GM21619 (cell line): ENCODE measurements around the gene GJB1.

ENCODE experiments used
- ATAC-seq: cut with Tn5 transposase; IDR thresholded peaks from one replicate; pipeline ENCODE4 v1.9.1; 2021; ENCODE audit not compliant: unreplicated experiment

The GJB1 gene

DNA sequence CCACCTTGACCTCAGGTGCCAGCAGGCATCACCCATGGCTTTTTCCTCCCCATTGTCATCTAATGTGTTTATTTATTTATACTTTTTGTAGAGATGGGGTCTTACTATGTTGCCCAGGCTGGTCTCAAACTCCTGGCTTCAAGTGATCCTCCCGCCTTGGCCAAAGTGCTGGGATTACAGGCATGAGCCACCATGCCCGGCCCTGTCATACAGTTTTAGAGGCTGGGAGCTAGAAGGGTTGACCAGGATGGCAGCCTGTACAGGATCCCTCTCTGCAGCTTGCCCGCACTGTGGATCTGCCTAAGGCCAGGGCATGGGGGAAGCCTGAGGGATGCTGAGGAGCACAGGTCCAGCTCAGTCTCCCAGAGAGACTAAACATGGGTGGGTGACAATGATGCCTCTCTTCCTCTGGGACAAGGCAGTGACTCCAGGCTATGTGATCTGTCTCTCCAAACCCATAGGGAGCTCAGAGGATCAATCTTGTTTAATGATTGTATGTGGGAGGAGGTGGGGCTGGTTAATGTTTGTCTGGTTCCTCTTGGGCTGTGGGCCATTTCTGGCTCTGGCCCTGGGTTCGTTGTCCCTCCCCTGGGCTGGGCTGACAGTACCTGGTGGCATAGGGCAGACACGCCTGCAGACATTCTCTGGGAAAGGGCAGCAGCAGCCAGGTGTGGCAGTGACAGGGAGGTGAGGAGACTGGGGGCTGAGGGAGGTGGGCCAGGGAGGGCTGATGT, 8.3 kb upstream of the GJB1 start:
- no peak for ATAC-seq

DNA sequence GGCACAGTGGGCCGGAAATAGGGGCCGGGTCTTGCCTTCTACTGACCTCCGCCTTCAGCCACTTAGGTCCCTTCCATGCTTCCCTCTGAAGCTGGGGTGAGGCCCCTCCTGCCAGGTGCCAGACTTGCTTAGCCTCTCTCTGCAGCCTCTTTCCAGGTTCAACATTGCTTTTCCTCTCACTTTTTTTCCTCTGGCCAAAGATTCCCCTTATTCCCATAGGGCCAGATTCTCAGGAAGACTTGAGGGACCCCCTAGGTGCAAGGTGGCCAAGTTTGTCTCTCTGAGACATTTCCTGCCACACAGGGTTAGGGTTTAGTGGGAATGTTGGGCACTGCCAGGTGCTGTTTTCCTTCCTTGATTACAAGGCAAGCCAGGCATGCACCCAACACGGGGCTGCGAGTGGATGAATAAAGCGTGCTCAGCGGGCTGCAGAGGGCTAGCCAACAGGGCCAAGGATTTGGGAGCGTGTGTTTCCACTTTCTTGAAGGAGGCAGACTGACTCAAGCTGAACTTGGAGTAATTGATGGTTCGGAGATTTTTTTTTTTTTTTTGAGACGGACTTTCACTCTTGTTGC, 7.6 kb upstream of the GJB1 start:
- ATAC-seq = no peak

DNA sequence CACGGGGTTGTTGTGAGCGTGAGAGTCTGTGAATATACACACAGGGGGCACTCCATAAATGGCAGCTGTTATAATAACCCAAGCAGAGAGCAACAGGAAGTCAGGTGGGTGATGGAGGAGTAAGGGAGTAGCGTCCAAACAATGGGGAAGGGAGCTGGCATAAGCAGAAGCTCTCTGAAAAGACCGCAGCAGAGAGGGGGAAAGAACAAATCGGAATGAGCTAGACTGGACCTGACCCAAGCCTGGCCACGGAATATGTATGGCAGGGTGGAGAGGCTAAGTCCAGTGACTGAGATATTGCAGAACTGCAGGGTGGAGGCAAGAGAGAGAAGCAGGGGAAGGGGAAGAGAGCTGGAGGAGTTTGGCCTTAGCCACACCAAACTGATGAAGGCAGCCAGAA, 6.5 kb upstream of the GJB1 start:
- no peak for ATAC-seq

DNA sequence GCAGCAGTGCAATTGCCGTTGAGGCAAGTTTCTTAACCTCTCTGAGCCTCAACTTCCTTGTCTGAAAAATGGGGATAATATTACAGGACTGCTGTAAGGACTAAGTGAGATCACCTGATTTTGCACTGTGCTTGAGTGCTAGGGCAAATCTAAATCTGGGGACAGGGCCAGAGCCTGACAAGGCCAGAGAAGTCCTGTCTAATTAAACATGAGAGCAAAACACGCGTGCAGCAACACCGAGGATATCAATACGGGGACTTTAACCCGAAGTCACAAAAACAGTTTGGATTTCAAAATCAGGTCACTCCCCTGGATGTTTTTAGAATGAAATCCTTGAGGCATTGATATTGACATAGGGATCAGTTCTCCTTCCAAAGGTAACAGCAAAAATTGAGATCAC, 5.7 kb upstream of the GJB1 start:
- ATAC-seq = no peak

DNA sequence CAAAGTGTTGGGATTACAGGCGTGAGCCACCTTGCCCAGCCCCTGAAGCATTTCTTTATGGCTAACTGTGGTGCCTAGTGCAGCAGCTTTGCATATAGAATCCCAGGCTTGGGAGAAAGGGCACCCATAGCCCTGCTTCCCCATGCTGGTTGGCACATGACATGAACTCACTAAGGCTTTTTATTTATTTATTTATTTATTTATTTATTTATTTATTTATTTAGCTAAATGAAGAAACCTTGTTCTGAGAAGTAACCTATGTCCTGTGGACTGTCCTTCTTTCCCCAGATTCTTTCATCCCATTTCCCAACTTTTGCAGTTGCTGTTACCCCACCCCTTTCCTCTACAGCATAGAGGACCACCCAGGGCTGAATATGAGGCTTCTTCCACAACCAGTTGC, 1.9 kb upstream of the GJB1 start:
- no peak for ATAC-seq

DNA sequence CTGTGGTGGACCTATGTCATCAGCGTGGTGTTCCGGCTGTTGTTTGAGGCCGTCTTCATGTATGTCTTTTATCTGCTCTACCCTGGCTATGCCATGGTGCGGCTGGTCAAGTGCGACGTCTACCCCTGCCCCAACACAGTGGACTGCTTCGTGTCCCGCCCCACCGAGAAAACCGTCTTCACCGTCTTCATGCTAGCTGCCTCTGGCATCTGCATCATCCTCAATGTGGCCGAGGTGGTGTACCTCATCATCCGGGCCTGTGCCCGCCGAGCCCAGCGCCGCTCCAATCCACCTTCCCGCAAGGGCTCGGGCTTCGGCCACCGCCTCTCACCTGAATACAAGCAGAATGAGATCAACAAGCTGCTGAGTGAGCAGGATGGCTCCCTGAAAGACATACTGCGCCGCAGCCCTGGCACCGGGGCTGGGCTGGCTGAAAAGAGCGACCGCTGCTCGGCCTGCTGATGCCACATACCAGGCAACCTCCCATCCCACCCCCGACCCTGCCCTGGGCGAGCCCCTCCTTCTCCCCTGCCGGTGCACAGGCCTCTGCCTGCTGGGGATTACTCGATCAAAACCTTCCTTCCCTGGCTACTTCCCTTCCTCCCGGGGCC, 1.2 kb downstream of the GJB1 start:
- ATAC-seq = no peak

DNA sequence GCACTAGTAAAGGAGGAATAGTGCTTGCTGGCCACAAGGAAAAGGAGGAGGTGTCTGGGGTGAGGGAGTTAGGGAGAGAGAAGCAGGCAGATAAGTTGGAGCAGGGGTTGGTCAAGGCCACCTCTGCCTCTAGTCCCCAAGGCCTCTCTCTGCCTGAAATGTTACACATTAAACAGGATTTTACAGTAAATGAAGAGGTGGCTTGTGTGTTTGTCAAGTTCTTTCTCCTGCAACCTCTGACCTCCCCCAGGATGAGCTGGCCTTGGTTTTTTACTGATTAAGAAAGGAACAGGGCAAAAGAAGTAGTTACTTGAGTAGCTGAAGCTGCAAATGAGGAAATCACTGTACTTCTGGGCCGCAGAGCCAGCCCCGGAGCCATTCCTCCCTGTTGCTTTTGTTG, 2.0 kb downstream of the GJB1 start:
- no peak for ATAC-seq

DNA sequence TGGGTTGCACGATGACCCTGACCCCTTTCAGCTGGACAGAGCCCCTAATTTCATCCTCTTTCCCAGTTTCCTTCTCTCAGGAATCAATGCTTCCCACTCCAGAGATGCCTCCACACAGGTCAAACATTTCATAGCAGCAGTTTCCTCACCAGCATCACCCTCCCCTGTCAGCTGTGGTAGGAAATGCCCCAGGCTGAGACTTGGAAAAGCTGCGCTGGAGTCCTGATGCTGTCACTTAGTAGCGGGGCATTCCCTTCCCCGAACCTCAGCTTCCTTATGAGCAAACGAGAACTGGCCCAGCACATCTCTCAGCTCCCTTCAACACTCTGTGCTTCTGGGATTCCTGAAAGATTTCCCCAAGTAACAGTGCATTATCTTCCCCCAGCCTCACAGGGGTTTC, 2.7 kb downstream of the GJB1 start:
- no peak for ATAC-seq

DNA sequence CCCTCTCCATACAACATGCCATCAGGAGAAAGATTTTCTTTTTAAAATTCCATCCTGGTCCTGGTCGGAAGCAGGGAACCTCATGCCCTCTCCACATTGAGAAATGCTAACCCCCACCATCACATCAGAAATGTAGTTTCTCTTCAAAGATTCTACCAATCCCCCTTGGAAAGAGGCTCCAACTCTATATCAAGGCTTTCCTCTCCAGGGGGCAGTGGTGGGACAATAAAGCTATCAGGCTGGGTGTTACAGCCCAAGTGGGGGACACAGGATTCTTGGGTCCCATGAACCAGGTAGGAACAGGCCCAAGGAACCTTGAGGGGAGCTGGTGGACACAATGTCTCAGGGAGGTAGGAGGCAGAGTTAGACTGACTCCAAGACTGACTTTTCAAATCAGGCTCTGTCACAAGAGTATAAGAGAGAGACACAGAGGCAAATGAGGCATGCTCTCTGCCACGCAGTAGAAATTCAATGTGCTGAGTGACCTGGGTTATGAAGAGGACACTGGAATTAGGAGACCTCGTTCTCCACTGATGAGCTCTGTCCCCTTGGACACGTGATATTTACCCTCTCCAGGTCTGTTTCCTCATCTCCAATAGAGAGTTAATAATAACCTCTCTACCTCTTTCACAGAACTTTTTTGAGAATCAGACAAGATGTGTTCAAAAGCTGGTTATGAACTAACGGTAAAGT, 4.5 kb downstream of the GJB1 start:
- ATAC-seq = no peak

DNA sequence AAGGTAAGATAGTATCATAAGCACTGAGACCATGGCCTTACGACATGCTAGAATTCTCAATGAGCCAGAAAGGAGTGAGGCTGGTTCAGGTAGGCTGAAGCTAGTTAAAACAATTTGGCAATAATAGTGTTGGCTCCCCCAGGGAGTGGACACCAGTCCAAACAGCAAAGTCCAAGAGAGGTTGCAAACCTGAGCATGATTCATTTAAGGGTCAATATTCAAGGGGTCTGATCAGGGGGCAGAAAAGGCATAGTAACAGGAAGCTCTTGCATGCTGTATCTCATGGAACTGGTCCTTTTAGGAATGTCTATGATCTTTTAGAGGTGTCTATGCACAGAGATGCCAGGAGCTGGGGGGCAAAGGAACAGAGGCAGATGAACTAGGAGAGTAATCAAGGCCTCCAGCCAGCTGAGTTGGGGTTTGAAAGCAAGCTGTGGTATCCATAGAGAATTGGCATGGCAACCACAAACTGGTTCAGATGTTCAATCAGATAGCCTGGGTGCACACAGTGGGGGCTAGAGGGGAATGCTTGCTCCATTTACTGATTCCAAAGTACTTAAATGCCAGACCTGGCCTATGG, 5.1 kb downstream of the GJB1 start:
- ATAC-seq = no peak

DNA sequence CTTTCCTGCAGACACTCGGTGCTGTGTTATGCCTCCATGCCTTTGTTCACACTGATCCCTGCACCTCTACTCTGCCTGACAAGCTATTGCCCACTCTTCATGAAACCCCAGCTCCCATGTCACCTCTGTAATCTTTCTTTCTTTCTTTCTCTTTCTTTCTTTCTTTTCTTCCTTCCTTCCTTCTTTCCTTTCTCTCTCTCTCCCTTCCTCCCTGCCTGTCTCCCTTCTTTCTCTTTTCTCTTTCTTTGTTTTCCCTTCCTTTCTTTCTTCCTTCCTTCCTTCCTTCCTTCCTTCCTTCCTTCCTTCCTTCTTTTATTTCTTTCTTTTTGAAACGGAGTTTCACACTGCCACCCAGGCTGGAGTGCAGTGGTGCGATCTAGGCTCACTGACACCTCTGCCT, 12.5 kb downstream of the GJB1 start:
- ATAC-seq = no peak

DNA sequence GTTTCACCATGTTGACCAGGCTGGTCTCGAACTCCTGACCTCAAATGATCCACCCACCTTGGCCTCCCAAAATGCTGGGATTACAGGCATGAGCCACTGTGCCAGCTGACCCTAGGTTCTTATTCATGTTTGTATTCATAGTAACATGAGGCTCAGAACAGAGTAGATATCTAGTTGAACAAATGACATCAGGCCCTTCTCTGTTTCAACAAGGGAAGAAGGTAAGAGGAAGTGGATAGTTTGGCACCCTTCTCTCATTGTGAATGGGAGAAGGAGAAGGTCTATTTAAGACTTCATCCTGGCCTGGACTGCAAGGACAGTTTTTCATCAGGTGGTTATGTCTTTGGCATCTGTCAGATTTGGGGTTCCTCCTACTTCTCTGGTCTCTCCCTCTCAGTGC, 13.8 kb downstream of the GJB1 start:
- ATAC-seq = no peak

DNA sequence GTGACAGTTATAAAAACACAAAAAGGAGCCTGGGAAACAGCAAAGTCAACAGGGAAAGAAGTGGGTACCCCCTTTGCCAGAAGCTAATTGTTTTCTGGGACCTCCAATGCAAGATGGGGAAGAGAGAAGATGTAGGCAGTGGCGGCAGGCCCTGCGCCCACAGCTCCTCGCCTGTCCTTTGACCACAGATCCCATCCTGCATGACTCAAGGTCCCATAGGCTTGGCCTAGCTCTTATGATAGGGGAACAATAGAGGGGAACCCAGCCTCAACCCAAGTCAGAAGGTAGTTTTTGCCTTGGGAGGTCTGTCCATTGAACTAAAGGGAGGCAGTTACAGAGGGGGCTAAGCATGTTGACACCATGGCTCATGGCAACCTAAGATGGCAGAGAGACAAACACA, 16.8 kb downstream of the GJB1 start:
- no peak for ATAC-seq

DNA sequence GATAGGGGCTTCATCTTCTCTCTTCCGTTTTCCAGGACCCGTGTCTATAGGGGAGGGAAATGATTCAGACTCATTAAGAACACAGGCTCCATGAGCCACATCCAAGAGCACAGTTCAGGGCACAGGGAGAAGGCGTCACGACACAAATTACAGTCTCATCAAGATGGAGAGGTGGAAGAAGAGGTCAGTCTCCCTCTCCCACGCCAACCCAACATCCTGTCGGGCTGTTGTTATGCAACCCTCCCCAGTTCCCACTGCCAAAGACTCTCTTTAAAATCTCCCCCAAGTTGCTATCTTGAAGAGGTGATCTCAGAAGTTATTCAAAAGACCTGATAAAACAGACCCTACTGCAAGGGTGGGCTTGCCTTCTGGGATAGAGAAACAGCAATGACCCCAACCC, 18.3 kb downstream of the GJB1 start:
- no peak for ATAC-seq

DNA sequence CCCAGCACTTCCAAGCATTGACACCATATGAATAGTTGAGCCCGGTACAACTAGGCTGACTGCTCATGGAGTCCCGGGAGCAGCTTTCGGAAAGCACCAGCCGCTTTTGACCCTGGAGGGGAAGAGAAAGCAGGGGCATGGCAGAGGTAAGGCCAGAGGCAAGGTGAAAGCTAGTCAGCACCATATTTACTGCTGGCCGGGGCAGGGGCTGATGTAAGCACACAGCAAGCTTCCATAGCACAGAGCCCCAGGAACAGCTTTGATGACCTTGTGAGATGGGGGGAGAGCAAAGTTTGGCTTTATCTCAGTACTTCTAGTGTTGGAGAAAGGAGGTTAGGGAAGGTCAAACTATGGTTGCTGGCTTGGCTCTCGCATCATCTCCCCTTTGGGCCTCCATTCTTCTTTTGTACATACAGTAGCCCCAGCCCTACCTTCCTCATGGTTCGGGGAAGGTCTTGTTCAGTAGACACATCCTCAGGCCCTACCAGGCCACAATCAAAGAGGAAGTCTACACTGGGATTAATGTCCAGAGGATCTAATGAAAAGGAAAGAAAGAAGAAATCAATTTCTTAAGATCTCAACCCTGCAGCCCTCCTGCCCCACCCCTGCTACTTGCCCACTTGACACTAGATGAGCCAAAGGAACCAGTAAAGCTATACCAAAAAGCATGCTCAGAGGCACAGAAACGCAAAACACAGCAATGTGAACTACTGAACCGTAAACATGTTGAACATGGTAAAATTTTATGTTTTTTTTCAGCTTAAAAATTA, 21.5 kb downstream of the GJB1 start:
- ATAC-seq = no peak

DNA sequence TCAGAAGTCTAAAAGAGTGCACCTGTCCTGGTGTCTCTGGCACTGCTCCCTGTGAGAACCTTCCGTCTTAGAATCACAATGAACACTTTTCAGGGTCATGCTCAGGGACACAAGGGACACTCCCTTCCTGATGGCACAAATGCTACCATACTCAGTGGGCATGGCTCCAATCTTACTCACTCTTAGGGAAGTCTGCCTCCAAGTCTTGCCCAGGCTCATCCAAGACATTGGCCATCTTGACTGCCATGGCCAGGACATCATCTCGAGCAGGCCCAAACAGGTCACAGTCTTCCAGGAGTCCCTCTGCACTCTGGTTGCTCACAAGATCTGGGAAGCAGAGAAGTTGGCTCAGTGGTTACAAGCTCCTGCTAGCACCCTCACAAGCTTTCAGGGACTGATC, 22.1 kb downstream of the GJB1 start:
- no peak for ATAC-seq

DNA sequence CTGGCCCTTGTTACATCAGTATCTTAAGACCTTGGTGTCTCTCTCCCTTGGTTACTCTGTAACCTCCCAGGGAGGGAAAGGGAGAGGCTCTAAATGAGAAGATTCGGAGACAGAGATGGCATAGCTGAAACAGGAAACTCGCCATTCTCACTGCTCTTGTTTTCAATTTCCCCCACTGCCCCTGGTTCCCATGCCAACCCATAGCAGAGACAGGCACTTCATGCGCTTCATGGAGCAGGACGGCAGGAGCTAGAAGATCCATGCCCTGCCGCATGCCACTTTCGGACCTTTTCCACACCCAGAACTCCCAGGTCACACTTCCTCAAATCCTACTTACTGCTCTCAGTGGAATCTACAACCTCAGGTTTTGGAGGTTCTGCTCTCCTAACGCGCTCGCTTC, 27.8 kb downstream of the GJB1 start:
- ATAC-seq = no peak

DNA sequence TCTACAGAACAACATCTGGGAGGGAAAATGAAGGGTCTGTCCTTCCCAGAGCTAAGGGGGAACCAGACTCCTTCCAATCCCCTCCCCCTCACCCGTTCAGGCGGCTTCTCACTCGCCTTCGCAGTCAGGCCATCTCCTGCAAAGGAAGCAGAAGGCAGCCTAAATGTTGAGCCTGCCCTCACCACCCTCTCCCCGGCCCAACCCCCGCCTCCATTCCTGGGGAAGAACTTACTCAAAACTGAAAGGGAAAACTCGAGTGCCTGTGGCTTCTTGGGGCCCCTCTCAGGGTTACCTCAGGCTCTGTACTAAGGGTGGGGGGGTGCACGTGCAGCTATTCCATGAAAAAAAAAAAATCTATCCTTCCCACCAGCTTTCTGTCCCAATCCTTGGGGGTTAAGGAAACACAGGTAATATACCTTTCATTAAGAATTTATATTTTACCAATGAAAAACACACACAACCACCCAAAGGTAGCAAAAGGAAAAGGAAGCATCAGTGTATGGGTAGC, 28.5 kb downstream of the GJB1 start:
- ATAC-seq = no peak

DNA sequence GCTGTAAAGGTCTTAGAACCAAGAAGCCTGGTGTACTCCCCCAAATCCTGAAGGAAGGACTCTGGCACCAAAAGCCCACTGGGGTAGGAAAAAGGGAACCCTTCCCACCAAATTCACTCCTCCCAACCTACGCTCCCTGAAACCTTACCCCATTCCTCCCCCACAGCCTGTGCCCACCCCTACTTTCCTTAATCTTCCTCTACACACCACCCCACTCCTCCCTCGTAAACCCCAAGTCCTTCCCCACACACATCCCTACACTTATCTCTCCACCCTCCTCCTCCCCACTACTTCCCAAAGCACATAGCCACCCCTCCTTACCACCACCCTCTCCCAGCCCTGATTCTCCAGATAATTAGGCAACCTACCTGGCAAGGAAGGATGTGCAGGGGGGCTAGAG, 29.2 kb downstream of the GJB1 start:
- no peak for ATAC-seq

DNA sequence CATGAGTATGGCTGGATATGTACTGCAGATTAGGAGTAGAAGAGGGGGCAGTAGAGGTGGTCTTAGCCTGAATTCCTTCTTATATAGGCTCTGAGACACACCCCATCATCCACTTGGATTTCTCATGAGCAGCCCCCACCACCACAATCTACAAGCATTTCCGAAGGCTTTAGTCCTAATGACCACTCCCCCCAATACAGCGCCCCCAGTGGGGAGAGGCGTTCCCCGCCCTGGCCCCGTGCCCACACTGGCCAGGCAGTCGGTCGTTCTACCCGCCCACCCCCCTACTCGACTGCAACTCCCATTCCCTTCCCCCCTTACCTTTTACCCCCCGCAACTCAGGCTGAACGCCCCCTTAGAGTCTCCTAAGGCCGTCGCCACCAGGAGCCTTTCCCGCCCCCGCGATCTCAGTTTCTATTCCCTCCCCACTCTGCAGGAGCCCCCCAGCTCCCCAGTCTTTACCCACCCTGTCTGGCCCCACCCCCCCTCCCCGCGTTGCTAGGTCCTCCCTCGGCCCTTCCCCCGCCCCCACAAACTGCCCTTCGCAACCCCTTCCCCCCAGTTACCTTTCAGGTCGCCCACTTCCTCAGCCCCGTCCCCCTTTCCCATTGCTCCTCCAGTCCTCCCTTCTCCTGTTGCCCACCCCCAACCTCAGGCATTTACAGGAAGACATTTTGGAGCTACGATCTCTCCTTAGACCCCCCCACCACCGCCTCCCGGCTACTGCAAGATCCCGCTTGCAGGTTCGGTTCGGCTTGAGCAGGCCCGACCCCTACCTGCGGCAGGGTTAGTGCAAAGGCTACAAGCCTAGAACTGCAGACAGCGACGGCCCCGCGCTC, 30.4 kb downstream of the GJB1 start:
- ATAC-seq = no peak
